H9 (cell line): ENCODE results near the gene TAF11L12. TPM values are rescaled to one million over a fixed set of nuclear protein-coding genes. Genes with fewer than 3 reads are reported as not detected.
"Not testable (repeated sequence)": the region's sequence is repeated elsewhere in the genome, so short reads cannot be mapped to it uniquely, and the experiment has no call there.

Experiments
- DNase-seq: peaks from one replicate; pipeline ENCODE4 v3.0.0-alpha.2; 2017
- H2AFZ ChIP-seq: one replicate; pipeline ENCODE4 v1.6.1; 2013; ENCODE audit warnings: mild to moderate bottlenecking, low read length, control low read depth, moderate library complexity
- H2AK5ac ChIP-seq: 2 replicates; pipeline ENCODE4 v1.6.1; 2013; ENCODE audit warnings: low read length, control low read depth, mixed read lengths; ENCODE audit not compliant: insufficient read length
- H2BK120ac ChIP-seq: one replicate; pipeline ENCODE4 v1.6.1; 2013; ENCODE audit warnings: low read depth, mild to moderate bottlenecking, low read length, control low read depth, inconsistent platforms; ENCODE audit not compliant: poor library complexity, severe bottlenecking
- H2BK12ac ChIP-seq: 2 replicates; pipeline ENCODE4 v1.6.1; 2013; ENCODE audit warnings: low read length, control low read depth, mixed read lengths, low read depth; ENCODE audit not compliant: insufficient read length
- H2BK15ac ChIP-seq: 2 replicates; pipeline ENCODE4 v1.6.1; 2013; ENCODE audit warnings: low read depth, low read length, control low read depth
- H2BK20ac ChIP-seq: one replicate; pipeline ENCODE4 v1.6.1; 2013; ENCODE audit warnings: low read depth, mild to moderate bottlenecking, low read length, control low read depth, inconsistent platforms; ENCODE audit not compliant: poor library complexity, severe bottlenecking
- H2BK5ac ChIP-seq: 2 replicates; pipeline ENCODE4 v1.6.1; 2013; ENCODE audit warnings: low read length, control low read depth, mixed read lengths; ENCODE audit not compliant: insufficient read length
- H3K14ac ChIP-seq: 2 replicates; pipeline ENCODE4 v1.6.1; 2013; ENCODE audit warnings: low read length, control low read depth; ENCODE audit not compliant: insufficient read depth
- H3K18ac ChIP-seq: 2 replicates; pipeline ENCODE4 v1.6.1; 2013; ENCODE audit warnings: low read depth, mild to moderate bottlenecking, mixed read lengths, low read length, control low read depth; ENCODE audit not compliant: insufficient read length
- H3K23ac ChIP-seq: 2 replicates; pipeline ENCODE4 v1.6.1; 2013; ENCODE audit warnings: low read length, control low read depth, mixed read lengths, low read depth; ENCODE audit not compliant: insufficient read length
- H3K23me2 ChIP-seq: 2 replicates; pipeline ENCODE4 v1.6.1; 2013; ENCODE audit warnings: low read depth, mild to moderate bottlenecking, mixed read lengths, low read length, control low read depth; ENCODE audit not compliant: insufficient read length, poor library complexity, severe bottlenecking
- H3K27ac ChIP-seq: 2 replicates; pipeline ENCODE4 v1.5.1; 2013; ENCODE audit warnings: low read length, control low read depth, mixed read lengths, low read depth; ENCODE audit not compliant: insufficient read length
- H3K27me3 ChIP-seq: 2 replicates; pipeline ENCODE4 v1.6.1; 2013; ENCODE audit warnings: low read length, control low read depth, inconsistent platforms; ENCODE audit not compliant: insufficient read depth
- H3K4ac ChIP-seq: 2 replicates; pipeline ENCODE4 v1.6.1; 2013; ENCODE audit warnings: low read depth, mild to moderate bottlenecking, control low read depth, inconsistent platforms, low read length, moderate library complexity
- H3K4me1 ChIP-seq: 2 replicates; pipeline ENCODE4 v1.6.1; 2013; ENCODE audit warnings: low read length, control low read depth, inconsistent platforms; ENCODE audit not compliant: insufficient read depth
- H3K4me2 ChIP-seq: 2 replicates; pipeline ENCODE4 v1.6.1; 2013; ENCODE audit warnings: low read length, control low read depth, mixed read lengths; ENCODE audit not compliant: insufficient read length, insufficient read depth
- H3K56ac ChIP-seq: 2 replicates; pipeline ENCODE4 v1.6.1; 2013; ENCODE audit warnings: low read depth, mild to moderate bottlenecking, mixed read lengths, low read length, control low read depth; ENCODE audit not compliant: insufficient read length
- H3K79me1 ChIP-seq: 2 replicates; pipeline ENCODE4 v1.6.1; 2013; ENCODE audit warnings: low read depth, mild to moderate bottlenecking, moderate library complexity, low read length, control low read depth, inconsistent platforms; ENCODE audit not compliant: insufficient read depth, poor library complexity, severe bottlenecking
- H3K79me2 ChIP-seq: 2 replicates; pipeline ENCODE4 v1.6.1; 2013; ENCODE audit warnings: low read length, control low read depth, inconsistent platforms; ENCODE audit not compliant: insufficient read depth
- H3K9ac ChIP-seq: 2 replicates; pipeline ENCODE4 v1.6.1; 2013; ENCODE audit warnings: low read length, control low read depth, mixed read lengths; ENCODE audit not compliant: insufficient read length; ENCODE audit errors: extremely low read depth
- H3K9me3 ChIP-seq: one replicate; pipeline ENCODE4 v1.6.1; 2013; ENCODE audit warnings: low read depth, low read length, inconsistent platforms; ENCODE audit not compliant: control insufficient read depth
- H3T11ph ChIP-seq: one replicate; pipeline ENCODE4 v1.6.1; 2013; ENCODE audit warnings: mild to moderate bottlenecking, low read length, control low read depth, inconsistent platforms
- H4K20me1 ChIP-seq: one replicate; pipeline ENCODE4 v1.6.1; 2013; ENCODE audit not compliant: control insufficient read depth, insufficient read length, insufficient read depth
- H4K5ac ChIP-seq: 2 replicates; pipeline ENCODE4 v1.6.1; 2013; ENCODE audit warnings: low read depth, mild to moderate bottlenecking, mixed read lengths, low read length, control low read depth; ENCODE audit not compliant: insufficient read length
- H4K8ac ChIP-seq: replicated peaks from 2 replicates; pipeline ENCODE4 v1.6.1; 2013; ENCODE audit warnings: low read length, control low read depth, mixed read lengths, low read depth; ENCODE audit not compliant: insufficient read length
- H4K91ac ChIP-seq: 2 replicates; pipeline ENCODE4 v1.6.1; 2013; ENCODE audit warnings: low read depth, mild to moderate bottlenecking, moderate library complexity, mixed read lengths, low read length, control low read depth; ENCODE audit not compliant: insufficient read length
- H3K27ac Mint-ChIP-seq, 3 experiments: 2 replicates in 2 of 3; 3 replicates in 1 of 3; pipeline ENCODE4 v1.8.0; 2020 to 2021; ENCODE audit warnings: mixed read lengths in 3 of 3, mild to moderate bottlenecking in 1 of 3, moderate library complexity in 1 of 3
- H3K27me3 Mint-ChIP-seq: 2 replicates; pipeline ENCODE4 v1.8.0; 2021; ENCODE audit warnings: low read depth, mild to moderate bottlenecking, moderate library complexity, mixed read lengths
- H3K36me3 Mint-ChIP-seq, 3 experiments: 2 replicates in 2 of 3; 3 replicates in 1 of 3; pipeline ENCODE4 v1.8.0; 2020 to 2021; ENCODE audit warnings: low read depth in 3 of 3, mixed read lengths in 3 of 3; ENCODE audit not compliant: insufficient read depth in 1 of 3
- H3K4me1 Mint-ChIP-seq, 2 experiments: 2 replicates each; pipeline ENCODE4 v1.8.0; 2020; ENCODE audit warnings: mixed read lengths in 2 of 2
- H3K4me3 Mint-ChIP-seq, 2 experiments: 2 replicates in 1 of 2; 3 replicates in 1 of 2; pipeline ENCODE4 v1.8.0; 2020 to 2021; ENCODE audit warnings: mild to moderate bottlenecking in 2 of 2, mixed read lengths in 2 of 2, moderate library complexity in 1 of 2
- H3K9me3 Mint-ChIP-seq, 2 experiments: 2 replicates in 1 of 2; 3 replicates in 1 of 2; pipeline ENCODE4 v1.8.0; 2020; ENCODE audit warnings: mild to moderate bottlenecking in 2 of 2, mixed read lengths in 2 of 2, moderate library complexity in 1 of 2
- WGBS: extraction: QIAGEN DNeasy Blood & Tissue Kit; methylation state at CpG from one replicate; pipeline ENCODE4 v1.1.7; 2013; ENCODE audit warnings: missing lambda C conversion rate, low lambda C conversion rate, mixed read lengths; ENCODE audit not compliant: insufficient read length; ENCODE audit errors: extremely low coverage; 5-methylcytosine and 5-hydroxymethylcytosine counted together
- total RNA-seq: library from RNA; stranded (reverse); gene quantifications from 2 replicates; pipeline ENCODE4 v1.2.1, GENCODE V29; 2021
- TF ChIP-seq, protein P1 (sequence below): fragments of 200-600 bp; sonication (generic); conservative IDR thresholded peaks from 3 replicates; pipeline ENCODE4 v1.8.0; 2021; ENCODE audit warnings: antibody characterized with exemption, mild to moderate bottlenecking

Gene TAF11L12
- total RNA-seq, 1 experiment from 2014 or later = not detected

- no peaks in the 10 kb centered on the region for H3K4me1 ChIP-seq
- no peak overlapping the region for H2BK15ac ChIP-seq
- no peaks in the 10 kb centered on the region for H3K27me3 ChIP-seq
- no peak overlapping the region for H4K5ac ChIP-seq
- no peak overlapping the region for H3K27ac ChIP-seq
- no peak overlapping the region for H3K27ac Mint-ChIP-seq
- no peak overlapping the region for H2AK5ac ChIP-seq
- H2BK20ac ChIP-seq = no peak overlapping the region
- no peak overlapping the region for H3K18ac ChIP-seq
- H2AFZ ChIP-seq = no peak overlapping the region
- no peaks in the 10 kb centered on the region for H3K79me1 ChIP-seq
- no peak overlapping the region for H2BK120ac ChIP-seq
- no peak overlapping the region for H3K23ac ChIP-seq
- no peak overlapping the region for H3K9ac ChIP-seq
- H4K8ac ChIP-seq = no peak overlapping the region
- no peak overlapping the region for H2BK5ac ChIP-seq
- no peak overlapping the region for H2BK12ac ChIP-seq
- TF ChIP-seq, protein P1, sequence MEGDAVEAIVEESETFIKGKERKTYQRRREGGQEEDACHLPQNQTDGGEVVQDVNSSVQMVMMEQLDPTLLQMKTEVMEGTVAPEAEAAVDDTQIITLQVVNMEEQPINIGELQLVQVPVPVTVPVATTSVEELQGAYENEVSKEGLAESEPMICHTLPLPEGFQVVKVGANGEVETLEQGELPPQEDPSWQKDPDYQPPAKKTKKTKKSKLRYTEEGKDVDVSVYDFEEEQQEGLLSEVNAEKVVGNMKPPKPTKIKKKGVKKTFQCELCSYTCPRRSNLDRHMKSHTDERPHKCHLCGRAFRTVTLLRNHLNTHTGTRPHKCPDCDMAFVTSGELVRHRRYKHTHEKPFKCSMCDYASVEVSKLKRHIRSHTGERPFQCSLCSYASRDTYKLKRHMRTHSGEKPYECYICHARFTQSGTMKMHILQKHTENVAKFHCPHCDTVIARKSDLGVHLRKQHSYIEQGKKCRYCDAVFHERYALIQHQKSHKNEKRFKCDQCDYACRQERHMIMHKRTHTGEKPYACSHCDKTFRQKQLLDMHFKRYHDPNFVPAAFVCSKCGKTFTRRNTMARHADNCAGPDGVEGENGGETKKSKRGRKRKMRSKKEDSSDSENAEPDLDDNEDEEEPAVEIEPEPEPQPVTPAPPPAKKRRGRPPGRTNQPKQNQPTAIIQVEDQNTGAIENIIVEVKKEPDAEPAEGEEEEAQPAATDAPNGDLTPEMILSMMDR = no peak
- no peak overlapping the region for H3K4me2 ChIP-seq
- no peak overlapping the region for H3K14ac ChIP-seq
- H3K9me3 Mint-ChIP-seq = no peaks in the 10 kb centered on the region
- no CpG with 5 or more reads among the region's 14 CpGs for WGBS
- no peak overlapping the region for H3T11ph ChIP-seq
- no peaks in the 10 kb centered on the region for H3K23me2 ChIP-seq
- no peaks in the 10 kb centered on the region for H3K36me3 Mint-ChIP-seq
- no peaks in the 10 kb centered on the region for H3K9me3 ChIP-seq
- no peak for DNase-seq
- H3K56ac ChIP-seq = no peak overlapping the region
- no peaks in the 10 kb centered on the region for H3K79me2 ChIP-seq
- H3K4me3 Mint-ChIP-seq = no peak overlapping the region
- H3K27me3 Mint-ChIP-seq = no peaks in the 10 kb centered on the region
- H4K20me1 ChIP-seq = no peaks in the 10 kb centered on the region
- H3K4ac ChIP-seq = no peak overlapping the region
- H3K4me1 Mint-ChIP-seq = peaks cover 0 to 3% of the 10 kb centered on the region in 2 experiments; a peak in 1 of 4 replicates
- no peak overlapping the region for H4K91ac ChIP-seq
These were observed 5.2 kb upstream of the TAF11L12 start for GRCh38 chr5:17604951-17605350.

GRCh38 chr5:17607461-17607860 is 2.7 kb upstream of the TAF11L12 start:
- H3K23ac ChIP-seq, H2BK15ac ChIP-seq, H3K4ac ChIP-seq, H3K9me3 Mint-ChIP-seq, H3K27me3 ChIP-seq, H3K36me3 Mint-ChIP-seq, H2AK5ac ChIP-seq, H2BK20ac ChIP-seq, H3K4me2 ChIP-seq, H2AFZ ChIP-seq, H3K27ac ChIP-seq, H4K5ac ChIP-seq, H4K8ac ChIP-seq, H3K4me1 Mint-ChIP-seq, H3K4me1 ChIP-seq, H3K27ac Mint-ChIP-seq, H3K79me2 ChIP-seq, H4K20me1 ChIP-seq, H4K91ac ChIP-seq, H2BK5ac ChIP-seq, H3K79me1 ChIP-seq, H3K56ac ChIP-seq, H3K9ac ChIP-seq, H3K27me3 Mint-ChIP-seq, H2BK12ac ChIP-seq, H3T11ph ChIP-seq, H3K9me3 ChIP-seq, H3K18ac ChIP-seq, H3K23me2 ChIP-seq, H3K14ac ChIP-seq, DNase-seq, H2BK120ac ChIP-seq: not testable (repeated sequence)
- no CpG with 5 or more reads among the region's 4 CpGs for WGBS
- peak overlapping the region in 1 of 2 experiments; percentile 45; a peak in 1 of 5 replicates for H3K4me3 Mint-ChIP-seq
